OCI-LY7 (cell line): Measurements from ENCODE around the gene STAT1. TPM values are rescaled to one million over a fixed set of nuclear protein-coding genes. Genes with fewer than 3 reads are reported as not detected.

Experiments
- BruUV-seq: library from RNA; stranded (reverse); fragments of 400-500 nt; replicated peaks from 2 replicates; lab custom pipeline; 2021; lab: Mats Ljungman, UMichigan
- CTCF ChIA-PET: fragments of 300-600 bp; sonication (Branson Sonifier 250); formaldehyde crosslinking; loops from one replicate; lab custom pipeline; 2022; ENCODE audit warnings: antibody characterized with exemption; ENCODE audit not compliant: unreplicated experiment; lab: Charles Lee
- POLR2A ChIA-PET: fragments of 300-600 bp; sonication (Branson Sonifier 250); formaldehyde crosslinking; loops from one replicate; lab custom pipeline; 2022; ENCODE audit warnings: antibody characterized with exemption; lab: Charles Lee
- DNase-seq: peaks from one replicate; pipeline ENCODE4 v3.0.0-alpha.2; 2015; ENCODE audit warnings: low spot score
- H2AFZ ChIP-seq: fragments of 200-600 bp; sonication (generic), shearing (Covaris generic); 2 replicates; pipeline ENCODE4 v1.6.1; 2014; ENCODE audit warnings: mild to moderate bottlenecking, antibody characterized with exemption, low read length, moderate library complexity
- H3K27ac ChIP-seq: fragments of 200-600 bp; sonication (generic); 2 replicates; pipeline ENCODE4 v1.5.1; 2014; ENCODE audit warnings: mixed run types, low read depth, mild to moderate bottlenecking, moderate library complexity, low read length, inconsistent platforms; ENCODE audit not compliant: poor library complexity, severe bottlenecking
- H3K36me3 ChIP-seq: fragments of 200-600 bp; sonication (generic); 2 replicates; pipeline ENCODE4 v1.6.1; 2014; ENCODE audit warnings: mild to moderate bottlenecking, antibody characterized with exemption, low read length, moderate library complexity, mixed read lengths; ENCODE audit not compliant: insufficient read depth
- H3K4me1 ChIP-seq: fragments of 200-600 bp; sonication (generic); 2 replicates; pipeline ENCODE4 v1.5.1; 2014; ENCODE audit warnings: mild to moderate bottlenecking, low read length; ENCODE audit not compliant: insufficient read depth, poor library complexity, severe bottlenecking
- H3K4me2 ChIP-seq: fragments of 200-600 bp; sonication (generic); 2 replicates; pipeline ENCODE4 v1.6.1; 2014; ENCODE audit warnings: mild to moderate bottlenecking, low read length
- H3K4me3 ChIP-seq: fragments of 200-600 bp; sonication (generic); 2 replicates; pipeline ENCODE4 v1.5.1; 2014; ENCODE audit warnings: mild to moderate bottlenecking, low read depth, low read length; ENCODE audit not compliant: poor library complexity, severe bottlenecking
- H3K79me2 ChIP-seq: fragments of 200-600 bp; sonication (generic); 2 replicates; pipeline ENCODE4 v1.6.1; 2016; ENCODE audit warnings: low read depth, mild to moderate bottlenecking, low read length, moderate library complexity, mixed read lengths; ENCODE audit not compliant: insufficient read depth
- H3K9me2 ChIP-seq: fragments of 200-600 bp; sonication (generic); 2 replicates; pipeline ENCODE4 v1.6.1; 2016; ENCODE audit warnings: mild to moderate bottlenecking, low read length, mixed read lengths; ENCODE audit not compliant: insufficient read depth
- H3K9me3 ChIP-seq: fragments of 200-600 bp; sonication (generic); 2 replicates; pipeline ENCODE4 v1.6.1; 2014; ENCODE audit warnings: mild to moderate bottlenecking, mixed run types, low read length, mixed read lengths
- H4K20me1 ChIP-seq: fragments of 200-600 bp; sonication (generic); 2 replicates; pipeline ENCODE4 v1.6.1; 2014; ENCODE audit warnings: mild to moderate bottlenecking, antibody characterized with exemption, low read length, moderate library complexity, mixed read lengths; ENCODE audit not compliant: insufficient read depth
- CTCF ChIP-seq: fragments of 200-600 bp; sonication (generic); conservative IDR thresholded peaks from 2 replicates; pipeline ENCODE4 v1.5.1; 2014; ENCODE audit warnings: mild to moderate bottlenecking, antibody characterized with exemption, low read length, moderate library complexity, mixed read lengths
- EZH2phosphoT487 ChIP-seq: fragments of 200-600 bp; sonication (generic); IDR thresholded peaks from 2 replicates; pipeline ENCODE4 v1.6.1; 2018; ENCODE audit warnings: low read depth, borderline replicate concordance, mild to moderate bottlenecking, mixed run types, antibody characterized with exemption, low read length, moderate library complexity, mixed read lengths
- intact Hi-C: fragments of 100-400 bp; cut with micrococcal nuclease; formaldehyde crosslinking; loops from one replicate; pipeline ENCODE4 v1.10.0; 2022; ENCODE audit not compliant: unreplicated experiment
- total RNA-seq, 2 experiments: library from RNA; depleted of rRNA in 1 of 2; stranded (reverse); fragments of >200 nt in 1 of 2; shearing (Covaris generic) in 1 of 2; gene quantifications; 2 replicates each; pipeline ENCODE4 v1.2.3, GENCODE V29; 2014 to 2022

STAT1 gene
- total RNA-seq, 2 experiments from 2014 or later = 23.0 to 23.1 TPM

GRCh38 chr2:190976521-190976920 lies 37.5 kb downstream of the STAT1 start:
- BruUV-seq = no TSS peak
- no peaks in the 10 kb centered on the region for H3K79me2 ChIP-seq
- no peaks in the 10 kb centered on the region for H3K9me2 ChIP-seq
- no peaks in the 10 kb centered on the region for H3K9me3 ChIP-seq
- ChIA-PET CTCF (no interaction called here), POLR2A (interaction anchor here (1.3 to 2.3 kb wide), 2 partner anchors 8 to 13 kb away, joined by 4 to 5 read pairs; no protein-coding TSS in a partner anchor)
- no peak for DNase-seq
- H3K4me2 ChIP-seq = no peak overlapping the region
- no peaks in the 10 kb centered on the region for H4K20me1 ChIP-seq
- intact Hi-C loops = no loop called here
- peaks cover 92% of the 10 kb centered on the region for H3K36me3 ChIP-seq
- H3K4me1 ChIP-seq = no peaks in the 10 kb centered on the region
- H3K4me3 ChIP-seq = no peak overlapping the region
- no peak overlapping the region for H2AFZ ChIP-seq
- no peak overlapping the region for H3K27ac ChIP-seq
- TF ChIP-seq EZH2phosphoT487 = no peak
- TF ChIP-seq CTCF = no peak

GRCh38 chr2:190974629-190975361 lies 39.2 kb downstream of the STAT1 start:
- BruUV-seq = no TSS peak
- Histone ChIP-seq H3K4me2 (no peak overlapping the region), H3K36me3 (peaks cover 93% of the 10 kb centered on the region), H3K4me1 (no peaks in the 10 kb centered on the region), H2AFZ (no peak overlapping the region), H4K20me1 (no peaks in the 10 kb centered on the region), H3K79me2 (no peaks in the 10 kb centered on the region), H3K9me3 (no peaks in the 10 kb centered on the region), H3K9me2 (no peaks in the 10 kb centered on the region), H3K4me3 (no peak overlapping the region), H3K27ac (no peak overlapping the region)
- DNase-seq = no peak
- TF ChIP-seq CTCF (no peak), EZH2phosphoT487 (no peak)
- intact Hi-C loops = no loop called here
- POLR2A ChIA-PET = interaction anchor here (0.7 to 1.5 kb wide), 2 partner anchors 9 to 73 kb away, joined by 3 to 5 read pairs; no protein-coding TSS in a partner anchor
- CTCF ChIA-PET = no interaction called here
